T47D (cell line): ENCODE measurements around the gene SP3.

Source experiments
- DNase-seq, 2 experiments: peaks; one replicate each; pipeline versions ENCODE4 v3.0.0 to v3.0.0-alpha.2; 2011 to 2012; ENCODE audit warnings: low read depth in 1 of 2, low spot score in 1 of 2
- JUND ChIP-seq: IDR thresholded peaks from 2 replicates; pipeline ENCODE4 v1.6.1; 2012; ENCODE audit warnings: low read depth
- in situ Hi-C: cut with HindIII; loops from 2 replicates; pipeline ENCODE4 v1.10.0; 2016; ENCODE audit warnings: low sequenced_read_pairs, low pct_unique_long_range_greater_than_20kb

Gene SP3

DNA sequence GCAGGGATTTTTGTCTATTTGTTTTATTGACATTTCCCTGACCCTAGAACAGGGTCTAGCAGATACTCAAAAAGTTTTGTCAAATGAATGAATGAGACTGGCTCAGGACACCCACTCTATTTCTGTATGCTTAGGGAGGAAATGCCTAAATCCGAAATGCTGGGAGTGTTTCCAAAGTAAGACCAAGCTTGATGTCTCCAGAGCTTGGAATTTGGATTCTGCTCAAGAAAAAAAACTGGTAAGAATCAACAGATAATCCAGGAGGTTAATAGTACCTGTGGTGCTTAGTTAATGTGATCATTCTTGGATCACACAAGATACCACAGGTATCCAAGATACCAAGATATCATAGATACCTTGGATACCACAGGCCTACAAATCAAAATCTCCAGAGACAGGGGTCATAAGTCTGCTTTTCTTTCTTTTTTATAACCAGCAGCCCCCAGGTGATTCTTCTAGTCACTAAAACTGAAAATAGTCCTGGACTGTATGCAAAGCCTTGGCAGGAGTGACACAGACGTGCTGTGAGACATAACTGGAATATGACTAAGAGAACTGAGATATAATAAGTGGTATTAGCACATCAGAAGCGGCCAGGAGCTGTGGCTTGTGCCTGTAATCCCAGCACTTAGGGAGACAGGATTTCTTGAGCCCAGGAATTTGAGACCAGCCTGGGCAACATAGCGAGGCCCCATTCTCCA is 39.9 kb upstream of the SP3 start:
- no peak for TF ChIP-seq JUND
- in situ Hi-C loops, result no loop called here
- no peak for DNase-seq

DNA sequence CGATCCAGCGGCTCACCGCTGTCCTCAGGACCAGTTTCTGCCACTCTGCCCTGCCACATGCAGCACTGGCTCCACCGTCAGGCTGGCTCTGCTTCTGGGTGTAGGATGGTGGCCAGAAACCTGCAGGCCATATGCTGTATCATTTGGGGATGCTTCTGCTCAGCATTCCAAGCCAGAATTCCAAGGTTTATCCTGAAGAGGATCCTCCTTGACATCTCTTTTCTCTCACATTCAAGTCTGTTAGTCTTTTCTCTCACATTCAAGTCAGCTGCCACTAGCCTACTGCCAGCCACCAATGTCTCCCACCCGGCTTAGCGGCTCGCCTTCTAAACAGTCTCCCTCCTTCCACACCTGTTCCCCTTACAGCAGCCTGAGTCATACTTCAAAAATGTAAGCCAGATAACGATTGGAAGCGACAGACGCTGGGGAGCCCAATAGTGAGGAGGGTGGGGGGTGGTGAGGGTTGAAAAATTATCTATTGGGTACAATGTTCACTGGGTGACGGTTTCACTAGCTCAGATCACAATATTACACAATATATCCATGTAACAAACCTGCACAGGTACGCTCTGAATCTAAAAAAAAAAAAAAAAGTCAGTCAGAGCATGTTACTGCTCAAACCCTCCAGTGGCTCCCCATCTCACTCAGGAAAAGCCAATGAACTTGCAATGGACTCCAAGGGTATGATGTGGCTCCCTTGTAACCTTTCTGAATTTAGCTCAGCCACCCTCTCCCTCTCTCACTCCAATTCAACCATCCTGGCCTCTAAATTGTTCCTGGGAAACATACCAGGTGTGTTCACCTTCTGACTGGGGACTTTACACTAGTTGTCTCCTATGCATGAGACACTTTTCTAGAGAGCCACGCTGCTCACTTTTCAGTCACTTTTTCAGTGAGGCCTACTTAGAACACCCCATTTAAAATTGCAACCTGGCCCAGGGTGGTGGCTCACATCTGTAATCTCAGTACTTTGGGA is 38.8 kb upstream of the SP3 start:
- in situ Hi-C loops, result no loop called here
- DNase-seq, result peak in 1 of 2 experiments; percentile 56
- TF ChIP-seq JUND, result no peak

DNA sequence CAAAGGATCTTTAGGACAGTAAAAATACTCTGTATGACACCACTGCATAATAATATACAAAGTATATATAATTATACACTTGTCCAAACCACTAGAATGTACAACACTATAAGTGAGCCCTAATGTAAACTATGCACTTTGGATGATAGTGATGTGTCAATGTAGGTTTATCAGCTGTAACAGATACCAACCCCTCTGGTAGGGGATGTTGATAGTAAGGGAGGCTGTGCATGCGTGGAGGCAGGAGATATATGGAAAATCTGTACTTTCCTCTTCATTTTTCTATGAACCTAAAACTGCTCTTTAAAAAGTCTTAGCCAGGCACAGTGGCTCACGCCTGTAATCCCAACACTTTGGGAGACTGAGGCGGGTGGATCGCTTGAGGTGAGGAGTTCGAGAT is 37.5 kb upstream of the SP3 start:
- DNase-seq, result no peak
- in situ Hi-C loops, result no loop called here
- no peak for TF ChIP-seq JUND

DNA sequence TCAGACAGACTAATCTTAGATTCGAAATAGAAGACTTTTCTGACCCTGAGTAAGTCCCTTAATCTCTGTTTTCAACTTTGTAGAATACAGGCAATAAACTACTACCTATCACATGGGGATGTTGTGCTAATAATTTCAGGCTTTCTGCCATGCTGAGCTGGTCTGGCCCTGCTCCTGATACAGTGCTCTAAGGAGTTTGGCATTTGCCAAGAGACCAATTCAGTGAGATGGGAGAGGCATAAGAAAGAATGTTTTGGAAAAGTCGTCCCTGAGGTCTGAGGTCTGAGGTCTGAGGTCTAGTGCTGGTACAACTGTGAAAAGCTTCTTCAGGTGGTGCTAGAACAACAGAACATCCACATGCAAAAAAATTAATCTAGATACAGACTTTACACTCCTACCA is 35.9 kb upstream of the SP3 start:
- in situ Hi-C loops, result no loop called here
- no peak for TF ChIP-seq JUND
- no peak for DNase-seq

DNA sequence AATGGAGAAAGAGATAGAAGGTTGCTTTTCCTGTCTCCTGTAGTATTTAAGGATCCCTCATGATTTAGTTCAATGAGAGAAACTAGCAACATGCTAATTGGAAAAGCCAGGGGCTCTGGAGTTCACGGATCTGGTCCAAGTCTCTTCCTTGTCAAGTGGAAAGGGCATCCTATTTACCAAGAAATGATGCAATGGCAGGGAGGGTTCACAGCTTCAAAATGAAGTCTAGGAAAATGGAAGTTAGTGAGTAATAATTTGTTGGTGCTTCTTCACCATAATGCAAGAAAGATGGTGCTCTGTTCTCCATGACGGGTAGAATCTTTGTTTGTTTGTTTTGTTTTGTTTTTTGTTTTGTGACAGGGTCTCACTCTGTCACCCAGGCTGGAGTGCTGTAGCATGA is 34.6 kb upstream of the SP3 start:
- TF ChIP-seq JUND, result no peak
- in situ Hi-C loops, result no loop called here
- DNase-seq, result no peak

DNA sequence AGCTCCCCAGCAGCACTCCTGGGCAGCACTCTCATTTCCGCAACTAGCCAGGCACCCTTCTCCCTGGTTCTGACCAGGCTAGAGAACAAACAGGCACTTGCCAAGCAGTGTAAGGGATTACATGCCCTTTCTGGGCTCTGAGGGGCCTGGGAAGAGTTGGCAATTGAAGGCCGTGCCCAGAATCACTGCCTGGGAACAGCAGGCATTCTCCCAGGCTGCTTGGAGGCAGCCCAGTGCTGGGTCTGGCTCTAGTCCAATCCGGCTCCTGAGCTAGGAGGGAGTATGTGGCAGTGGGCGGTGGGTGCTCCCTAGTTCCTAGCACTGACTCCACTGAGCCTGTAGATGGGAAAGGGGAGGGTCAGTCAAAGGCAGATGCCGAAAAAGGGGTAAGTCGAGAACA is 34.1 kb upstream of the SP3 start:
- no peak for DNase-seq
- in situ Hi-C loops, result no loop called here
- TF ChIP-seq JUND, result no peak

DNA sequence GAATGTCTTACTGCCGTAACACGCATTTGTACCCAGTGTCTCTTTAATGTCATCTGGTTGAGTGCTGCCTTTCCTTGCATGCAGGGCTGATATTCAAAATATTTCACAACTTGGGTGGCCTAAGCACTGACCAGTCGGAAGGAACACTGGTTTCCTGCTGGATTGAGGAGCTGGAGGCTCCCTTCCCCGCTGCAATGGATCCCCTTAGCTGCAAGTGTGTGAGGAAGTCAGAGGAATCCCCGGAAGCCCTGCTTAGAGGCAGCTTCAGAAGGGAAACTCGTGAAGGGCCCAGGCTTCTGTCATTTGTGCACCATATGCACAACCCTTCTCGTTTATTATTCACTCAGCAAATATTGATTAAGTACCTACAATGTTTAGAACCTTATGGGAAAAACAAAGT is 33.2 kb upstream of the SP3 start:
- in situ Hi-C loops, result no loop called here
- DNase-seq, result no peak
- no peak for TF ChIP-seq JUND

DNA sequence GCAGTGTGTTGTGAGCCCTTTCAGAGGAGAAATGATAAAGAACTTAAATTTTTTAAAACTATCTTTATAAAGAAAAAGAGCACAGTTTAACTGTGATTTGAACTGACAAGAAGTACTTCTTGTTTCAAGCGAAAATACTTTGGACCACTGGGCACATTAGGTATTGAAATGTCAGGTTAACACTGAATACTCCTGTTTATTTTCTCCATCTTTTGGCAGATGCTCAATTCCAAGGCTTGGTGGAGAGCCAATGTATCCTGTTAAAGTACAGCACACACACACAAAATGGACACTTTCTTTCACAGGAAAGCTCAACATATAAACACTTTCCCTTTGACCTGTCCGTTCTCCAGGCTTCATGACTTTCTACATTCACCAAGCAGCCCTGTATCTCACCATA is 32.6 kb upstream of the SP3 start:
- in situ Hi-C loops, result no loop called here
- DNase-seq, result no peak
- no peak for TF ChIP-seq JUND

DNA sequence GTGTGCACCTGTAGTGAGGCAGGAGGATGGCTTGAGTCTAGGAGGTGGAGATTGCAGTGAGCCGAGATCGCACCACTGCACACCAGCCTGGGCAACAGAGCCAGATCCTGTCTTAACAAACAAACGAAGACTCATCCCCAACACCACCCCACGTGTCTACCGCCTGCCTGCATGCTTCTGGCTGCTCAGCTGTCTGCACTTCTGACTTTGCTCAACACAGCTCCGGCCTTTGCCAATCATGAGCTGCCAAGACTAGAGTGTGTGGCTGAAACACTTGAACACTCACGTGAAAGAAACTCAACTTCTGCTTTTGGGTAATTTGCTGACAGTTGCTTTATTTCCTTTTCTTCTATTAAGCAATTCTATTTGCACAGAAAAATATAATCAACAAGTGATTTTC is 32.1 kb upstream of the SP3 start:
- in situ Hi-C loops, result no loop called here
- TF ChIP-seq JUND, result no peak
- no peak for DNase-seq

DNA sequence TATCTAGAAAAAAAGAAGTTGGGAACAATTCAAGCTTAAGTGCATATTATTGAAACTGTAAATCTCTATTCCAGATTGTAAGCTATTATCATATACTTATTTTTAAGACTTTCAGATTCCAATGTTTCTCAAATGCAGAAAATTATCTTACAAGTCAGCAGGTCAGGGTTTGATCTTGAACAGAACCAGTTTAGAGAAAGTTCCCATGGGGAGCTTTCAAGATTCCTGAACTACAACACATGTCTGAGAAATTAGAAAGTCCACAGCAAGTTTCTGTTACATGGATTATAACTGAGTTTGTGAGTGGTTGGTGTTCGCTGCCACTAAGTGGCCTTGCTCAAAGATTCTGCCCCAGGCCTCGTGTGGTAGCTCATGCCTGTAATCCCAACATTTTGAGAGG is 31.6 kb upstream of the SP3 start:
- DNase-seq, result no peak
- no peak for TF ChIP-seq JUND
- in situ Hi-C loops, result no loop called here

DNA sequence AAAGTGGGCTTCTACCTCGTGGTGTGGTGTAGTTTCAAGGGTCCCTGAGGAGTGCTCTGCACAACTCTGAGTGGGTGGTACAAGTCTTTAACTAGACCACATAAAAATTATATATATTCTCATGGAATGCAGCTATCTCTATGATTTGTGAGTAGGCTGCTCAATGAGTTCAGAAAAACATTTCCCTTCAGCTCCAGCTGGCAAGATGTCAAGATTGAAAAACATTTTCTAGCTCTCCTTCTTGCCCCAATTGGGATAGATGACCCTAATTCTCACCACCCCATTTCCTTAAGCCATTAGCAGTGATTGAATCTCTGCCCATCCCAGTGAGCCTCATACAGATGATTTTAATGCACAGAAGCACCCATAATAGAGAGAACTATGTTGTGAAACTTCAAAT is 28.3 kb upstream of the SP3 start:
- in situ Hi-C loops, result no loop called here
- TF ChIP-seq JUND, result no peak
- no peak for DNase-seq

DNA sequence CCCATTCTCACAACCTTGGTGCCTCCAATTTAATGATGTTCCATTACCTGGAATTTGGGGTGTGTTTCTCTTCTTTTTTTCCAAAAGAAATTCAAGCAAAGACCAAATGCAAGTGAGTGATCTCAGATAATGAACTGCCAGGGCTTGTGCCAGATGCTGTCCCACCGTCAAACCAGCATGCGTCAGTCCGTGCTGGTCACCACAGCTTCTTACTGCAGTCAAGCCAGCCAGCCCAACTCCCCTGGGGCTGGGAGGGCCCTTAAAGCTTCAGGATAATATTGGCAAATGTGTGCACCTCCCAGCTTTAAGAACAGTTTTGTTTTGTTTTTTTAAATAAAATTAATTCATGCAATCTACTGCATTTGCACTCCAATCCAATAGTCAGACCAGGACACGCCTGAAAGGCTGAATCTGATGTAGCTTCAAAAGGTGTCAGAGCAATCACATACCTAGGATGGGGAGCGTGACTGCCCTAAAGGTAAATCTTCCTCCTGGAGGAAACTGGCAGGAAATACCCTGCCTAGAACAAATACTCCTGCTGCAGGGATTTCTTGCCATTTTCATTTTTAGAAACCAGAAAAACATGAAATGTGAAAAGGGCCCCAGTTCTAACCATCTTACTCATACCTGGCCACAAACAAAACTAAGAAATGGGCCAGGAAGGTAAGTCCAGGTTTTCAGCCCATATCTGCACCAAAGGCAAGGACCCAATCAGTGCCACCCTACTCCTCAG is 26.8 kb upstream of the SP3 start:
- peak in 1 of 2 experiments; percentile 10 for DNase-seq
- in situ Hi-C loops, result no loop called here
- TF ChIP-seq JUND, result no peak
